LNCaP clone FGC (cell line): ENCODE measurements around the gene ZFC3H1.

Experiments
- DNase-seq: peaks from one replicate; pipeline ENCODE4 v3.0.0-alpha.2; 2011; ENCODE audit warnings: low read depth
- H3K4me3 ChIP-seq: 2 replicates; pipeline ENCODE4 v1.5.1; 2011; ENCODE audit warnings: mild to moderate bottlenecking, low read depth, low read length, control low read depth
- CTCF ChIP-seq: IDR thresholded peaks from 2 replicates; pipeline ENCODE4 v1.5.1; 2012; ENCODE audit warnings: mild to moderate bottlenecking; ENCODE audit not compliant: control insufficient read depth, insufficient read depth; ENCODE audit errors: extremely low read depth

The ZFC3H1 gene

DNA sequence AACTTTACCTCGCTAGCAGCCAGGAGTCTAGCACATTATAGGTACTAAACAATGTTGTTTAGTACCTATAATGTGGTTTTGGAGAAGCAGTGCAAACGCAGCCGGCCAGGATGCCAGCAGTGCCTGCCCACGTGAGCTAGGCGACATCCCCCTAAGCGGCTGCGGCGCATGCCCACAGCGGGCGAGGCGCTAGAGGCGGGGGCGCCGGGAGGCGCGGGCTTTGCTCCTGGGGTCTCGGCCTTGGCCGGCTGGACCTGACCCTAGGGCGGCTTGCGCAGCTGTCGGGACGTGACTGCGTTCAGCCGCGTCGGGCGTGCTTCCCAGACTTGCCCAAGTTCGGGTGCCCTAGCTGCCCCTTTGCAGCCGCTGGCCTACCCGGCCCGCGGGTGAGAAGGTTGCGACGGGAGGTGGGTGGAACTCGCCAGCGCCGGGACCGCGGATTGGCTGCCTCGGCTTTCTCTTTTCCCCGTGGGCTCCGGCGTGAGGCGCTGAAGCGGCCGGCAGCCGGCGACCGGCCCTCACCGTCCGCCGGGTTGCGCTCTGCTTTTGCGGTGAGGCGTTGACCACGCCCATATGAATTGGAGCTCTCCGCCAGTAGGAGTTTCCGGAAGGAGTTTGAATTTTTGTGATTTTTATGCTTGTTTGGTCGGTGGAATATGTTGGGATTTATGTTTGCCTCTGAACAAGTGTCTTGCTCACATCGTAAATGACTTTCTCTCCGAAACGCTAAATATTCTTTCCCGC, 22.4 kb upstream of the ZFC3H1 start, which contains the start of gene TMEM19:
Gene TMEM19, plus strand, starts transcription at position 169 of the 744 bp plus-strand sequence. CDS start 599 bp downstream, outside the sequence.
- peak; percentile 66 for DNase-seq
- peak; percentile 26; the same call in 1 of the 2 replicates for TF ChIP-seq CTCF
- H3K4me3 ChIP-seq = peak within 1 kb of the TSS; percentile 72

- DNase-seq = no peak
- H3K4me3 ChIP-seq = peak overlapping the region; percentile 72
- no peak for TF ChIP-seq CTCF
Observed at GRCh38 chr12:71685312-71685906, 21.8 kb upstream of the ZFC3H1 start.

- no peak overlapping the region for H3K4me3 ChIP-seq
- no peak for TF ChIP-seq CTCF
- DNase-seq = no peak
Observed at GRCh38 chr12:71684081-71684480, 20.4 kb upstream of the ZFC3H1 start.

DNA sequence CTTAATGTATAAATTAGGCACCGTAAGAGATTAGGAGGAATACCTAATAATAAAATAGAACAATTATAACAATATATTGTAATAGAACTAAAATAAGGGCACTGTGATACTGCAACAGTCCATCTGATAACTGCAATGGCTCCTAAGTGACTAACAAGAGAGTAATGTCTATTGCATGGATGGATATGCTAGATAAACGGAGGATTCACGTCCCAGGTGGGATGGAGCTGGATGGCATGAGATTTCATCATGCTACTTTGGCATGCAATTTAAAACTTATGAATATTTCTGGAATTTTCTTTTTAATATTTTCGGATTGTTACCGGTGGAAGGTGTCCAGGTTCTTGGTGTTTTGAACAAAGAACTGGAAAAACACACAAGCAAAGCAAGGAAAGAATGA, 20.0 kb upstream of the ZFC3H1 start:
- no peak for TF ChIP-seq CTCF
- DNase-seq = no peak
- H3K4me3 ChIP-seq = no peak overlapping the region

- no peak for TF ChIP-seq CTCF
- no peak for DNase-seq
- no peak overlapping the region for H3K4me3 ChIP-seq
Observed at GRCh38 chr12:71682466-71682865, 18.8 kb upstream of the ZFC3H1 start.

- TF ChIP-seq CTCF = no peak
- DNase-seq = peak; percentile 37
- no peak overlapping the region for H3K4me3 ChIP-seq
Observed at GRCh38 chr12:71671816-71672215, 8.2 kb upstream of the ZFC3H1 start.

GRCh38 chr12:71671311-71671710, 7.7 kb upstream of the ZFC3H1 start:
- no peak for TF ChIP-seq CTCF
- no peak for DNase-seq
- H3K4me3 ChIP-seq = no peak overlapping the region
